AG09319 (cell line): Measurements from ENCODE around the gene COL28A1.
A peak's percentile ranks its signal among the peaks of the same experiment; 100 is the strongest.

ENCODE experiments used
- DNase-seq: peaks from one replicate; pipeline ENCODE4 v3.0.0-alpha.2; 2010; ENCODE audit warnings: low read depth; ENCODE audit errors: extremely low read depth
- TF ChIP-seq, protein P1 (sequence below): IDR thresholded peaks from 2 replicates; pipeline ENCODE4 v1.5.1; 2011; ENCODE audit warnings: low read depth, mild to moderate bottlenecking, inconsistent platforms, low read length, moderate library complexity

The COL28A1 gene

DNA sequence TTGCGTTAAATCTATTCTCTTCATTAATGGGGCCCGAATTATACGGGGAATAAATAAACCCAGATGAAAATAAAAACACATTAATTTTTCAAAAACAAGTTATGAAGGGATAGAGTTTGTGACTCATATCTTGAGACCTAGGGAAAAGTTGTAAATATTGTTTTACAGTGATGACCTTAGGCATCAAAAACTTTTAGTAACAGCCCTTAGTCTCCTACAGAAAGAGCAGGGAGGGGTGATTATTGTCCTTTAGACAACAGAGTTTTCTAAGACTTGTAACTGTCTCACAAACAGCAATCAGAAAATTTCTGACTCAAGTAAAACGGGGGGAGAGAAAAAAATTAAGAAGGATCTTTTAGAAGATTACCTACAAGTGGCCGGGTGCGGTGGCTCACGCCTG, 102.7 kb downstream of the COL28A1 start:
- DNase-seq, result no peak
- TF ChIP-seq, protein P1, sequence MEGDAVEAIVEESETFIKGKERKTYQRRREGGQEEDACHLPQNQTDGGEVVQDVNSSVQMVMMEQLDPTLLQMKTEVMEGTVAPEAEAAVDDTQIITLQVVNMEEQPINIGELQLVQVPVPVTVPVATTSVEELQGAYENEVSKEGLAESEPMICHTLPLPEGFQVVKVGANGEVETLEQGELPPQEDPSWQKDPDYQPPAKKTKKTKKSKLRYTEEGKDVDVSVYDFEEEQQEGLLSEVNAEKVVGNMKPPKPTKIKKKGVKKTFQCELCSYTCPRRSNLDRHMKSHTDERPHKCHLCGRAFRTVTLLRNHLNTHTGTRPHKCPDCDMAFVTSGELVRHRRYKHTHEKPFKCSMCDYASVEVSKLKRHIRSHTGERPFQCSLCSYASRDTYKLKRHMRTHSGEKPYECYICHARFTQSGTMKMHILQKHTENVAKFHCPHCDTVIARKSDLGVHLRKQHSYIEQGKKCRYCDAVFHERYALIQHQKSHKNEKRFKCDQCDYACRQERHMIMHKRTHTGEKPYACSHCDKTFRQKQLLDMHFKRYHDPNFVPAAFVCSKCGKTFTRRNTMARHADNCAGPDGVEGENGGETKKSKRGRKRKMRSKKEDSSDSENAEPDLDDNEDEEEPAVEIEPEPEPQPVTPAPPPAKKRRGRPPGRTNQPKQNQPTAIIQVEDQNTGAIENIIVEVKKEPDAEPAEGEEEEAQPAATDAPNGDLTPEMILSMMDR, result no peak

DNA sequence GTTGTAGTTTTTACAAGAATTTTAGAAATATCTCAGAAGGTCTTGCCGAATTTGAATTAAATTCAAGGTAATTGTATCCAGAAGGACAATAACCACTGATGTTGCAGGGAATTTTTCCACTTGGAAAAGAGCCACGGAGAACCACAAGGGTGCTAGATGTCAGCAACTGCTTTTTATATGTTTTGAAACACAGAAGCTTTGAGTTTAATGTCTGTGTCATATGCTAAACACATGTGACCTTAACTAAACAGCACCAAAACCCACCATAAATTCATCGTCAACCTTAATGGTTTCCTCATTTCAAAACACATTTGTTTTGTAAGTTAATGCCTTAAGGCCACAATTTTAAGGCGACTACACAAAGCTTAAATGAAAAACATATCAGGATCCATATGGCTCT, 106.9 kb downstream of the COL28A1 start:
- DNase-seq, result peak; percentile 78
- TF ChIP-seq, protein P1, result no peak

DNA sequence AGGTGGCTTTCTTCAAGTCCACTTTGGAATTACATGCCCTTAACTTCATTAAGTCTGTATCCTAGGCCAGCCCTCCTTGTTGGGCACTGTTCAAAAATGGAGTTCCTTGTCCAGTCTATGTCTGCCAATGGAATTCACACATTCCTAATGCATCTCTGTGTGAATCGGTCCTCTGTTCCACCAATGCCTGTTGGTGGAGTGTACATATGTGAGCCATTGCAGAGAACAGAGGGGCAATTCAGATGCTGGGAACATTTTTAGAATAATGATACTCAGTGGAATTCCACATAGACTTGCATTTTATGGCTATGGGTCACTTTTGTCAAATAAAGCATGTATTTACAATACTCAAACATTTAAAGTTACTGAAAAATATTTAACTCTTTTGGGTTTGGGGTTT, 108.3 kb downstream of the COL28A1 start:
- TF ChIP-seq, protein P1, result no peak
- no peak for DNase-seq

DNA sequence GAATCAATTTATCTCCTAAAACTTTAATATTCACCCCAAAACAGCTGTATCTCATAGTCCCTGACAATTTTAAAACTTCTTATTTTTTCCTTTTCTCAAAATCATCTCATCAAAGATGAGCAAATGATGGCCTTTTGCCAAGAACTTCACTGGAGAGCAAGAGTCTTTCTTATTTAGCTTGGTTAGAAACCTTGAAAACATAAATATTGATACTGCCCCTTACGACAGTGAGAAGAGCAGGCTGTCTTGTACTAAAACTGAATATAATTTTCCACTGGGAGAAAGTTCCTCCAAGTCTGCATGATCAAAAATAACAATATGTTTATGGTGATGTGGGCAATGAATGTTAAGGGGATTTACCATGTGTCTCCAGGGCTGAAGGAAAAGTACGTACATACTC, 109.0 kb downstream of the COL28A1 start:
- TF ChIP-seq, protein P1, result no peak
- DNase-seq, result no peak

DNA sequence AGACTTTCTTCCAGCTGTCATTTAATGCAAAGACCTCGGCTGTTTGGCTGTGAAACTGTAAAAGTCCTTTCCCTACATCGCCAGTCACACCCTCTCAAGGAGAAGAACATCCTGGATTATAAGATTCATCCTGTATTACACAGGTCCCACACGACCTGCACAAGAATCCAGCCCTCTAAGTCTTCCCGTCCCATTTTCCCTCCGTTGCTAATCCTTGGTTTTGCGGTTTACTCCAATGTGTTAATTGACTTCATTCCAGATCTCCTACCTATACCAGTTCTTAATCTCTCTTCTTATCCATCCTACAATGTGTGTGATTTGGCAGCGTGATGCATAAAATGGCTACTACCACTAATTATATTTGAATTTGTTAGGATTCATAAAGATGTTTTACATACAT, 110.4 kb downstream of the COL28A1 start:
- DNase-seq, result no peak
- TF ChIP-seq, protein P1, result no peak

DNA sequence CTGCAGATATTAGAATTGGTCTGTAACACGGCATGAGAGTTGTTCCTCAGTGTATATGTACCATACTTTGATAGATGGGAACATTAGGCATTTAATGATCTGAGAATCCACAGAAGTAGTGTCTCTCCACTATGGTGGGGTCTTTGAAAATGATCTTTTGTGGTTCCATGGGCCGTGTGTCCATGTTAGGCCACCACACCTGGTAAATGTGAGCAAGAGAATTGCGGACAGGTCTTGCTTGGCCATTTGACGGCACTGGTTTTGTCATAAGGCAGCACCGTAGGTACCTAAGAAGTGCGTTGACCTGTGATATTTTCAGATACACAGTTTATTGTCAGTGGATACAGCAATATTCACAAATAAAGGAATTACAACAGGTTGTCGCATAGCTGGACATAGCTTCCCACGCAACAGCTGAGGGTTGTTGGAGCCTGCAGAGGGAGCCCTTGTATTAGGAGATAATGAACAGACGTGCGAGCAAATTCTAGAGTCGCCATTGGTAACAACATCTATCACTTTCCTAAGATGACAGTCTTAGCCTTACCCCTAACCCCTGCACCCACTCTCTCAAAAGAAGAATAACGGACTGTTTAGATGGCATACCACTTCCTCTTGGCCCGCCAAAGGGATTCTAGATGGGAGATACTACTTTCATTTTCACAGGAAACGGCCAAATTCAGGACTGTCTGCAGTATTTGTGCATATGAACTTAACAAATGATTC, 111.4 kb downstream of the COL28A1 start:
- TF ChIP-seq, protein P1, result peak; percentile 93
- peak; percentile 29 for DNase-seq

DNA sequence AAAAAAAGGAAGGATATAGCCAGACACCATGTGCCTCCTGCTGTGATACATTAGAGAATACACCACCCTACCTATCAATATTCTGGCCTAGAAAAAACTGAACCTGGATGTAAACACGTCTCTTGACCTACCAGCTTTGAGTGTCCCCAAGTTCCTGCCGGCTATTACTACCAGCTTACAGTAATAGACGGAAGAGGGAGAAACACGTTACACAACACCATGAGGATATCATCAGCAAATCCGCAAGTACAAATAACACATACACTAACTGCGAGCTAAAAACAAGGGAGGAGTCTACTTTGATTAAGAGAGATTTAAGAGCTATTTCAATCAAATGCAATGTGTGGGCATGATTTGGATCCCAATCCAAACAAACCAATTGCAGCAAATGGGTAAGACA, 113.0 kb downstream of the COL28A1 start:
- TF ChIP-seq, protein P1, result no peak
- DNase-seq, result no peak
